ENCODE measurements around the gene ITIH3.

ITIH3 gene

DNA sequence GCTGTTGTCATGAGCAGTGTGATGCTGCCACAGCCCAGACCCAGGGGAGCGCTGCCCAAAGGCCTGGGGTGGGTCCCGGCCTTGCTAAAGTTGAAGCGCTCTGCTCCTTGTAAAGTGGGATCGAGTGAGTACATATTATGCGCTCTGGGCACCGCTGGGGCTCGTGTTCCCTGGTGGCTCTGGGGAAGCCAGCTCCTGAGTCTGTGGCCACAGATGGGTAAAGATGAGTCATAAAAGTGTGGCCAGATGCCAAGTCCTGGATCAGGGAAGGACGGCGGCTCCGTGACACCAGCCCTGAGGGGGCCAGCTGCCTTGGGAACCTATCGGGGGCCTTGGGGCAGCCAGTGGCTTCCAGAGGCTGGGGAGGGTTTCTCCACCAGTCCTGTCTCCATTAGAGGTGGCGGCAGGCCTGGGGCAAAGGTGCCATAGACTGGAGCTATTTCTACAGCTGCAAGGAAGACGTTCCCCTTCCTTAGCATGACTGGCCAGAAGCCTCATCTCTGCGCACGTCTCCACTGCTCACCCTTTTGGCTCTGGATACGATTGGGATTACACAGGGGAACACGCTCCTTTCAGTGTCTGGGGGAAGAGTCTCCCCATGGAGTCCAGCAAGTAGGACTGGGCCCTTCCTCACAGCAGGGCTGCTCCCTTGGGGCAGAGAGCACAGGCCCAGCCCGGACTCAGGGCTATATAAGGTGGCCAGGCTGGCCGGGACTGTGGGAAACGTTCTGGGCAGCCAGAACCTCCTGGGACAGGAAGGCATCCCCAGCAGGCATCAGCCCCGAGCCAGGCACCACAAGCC lies 37.1 kb downstream of the ITIH3 start:
- Histone ChIP-seq H3K4me2 (ENCODE audit: low read length) (no peak overlapping the region), H4K20me1 (ENCODE audit: control insufficient read depth, insufficient read depth, low read depth, low read length) (no peaks in the 10 kb centered on the region), H3F3A (ENCODE audit: control insufficient read depth, insufficient read depth) (no peaks in the 10 kb centered on the region), H3K9me2 (replicated peaks; ENCODE audit: control insufficient read depth, low read length) (no peaks in the 10 kb centered on the region), H3K79me2 (ENCODE audit: control insufficient read depth, low read length) (no peaks in the 10 kb centered on the region), H3K36me3 (ENCODE audit: control insufficient read depth, low read length) (no peaks in the 10 kb centered on the region), H3K4me1 (ENCODE audit: control insufficient read depth, low read length) (no peaks in the 10 kb centered on the region), H3K9me3 (ENCODE audit: control insufficient read depth, insufficient read depth, low read length) (no peaks in the 10 kb centered on the region), H3K4me3 (ENCODE audit: low read length) (no peak overlapping the region), H3K27ac (ENCODE audit: low read depth, low read length) (no peak overlapping the region), H3K27me3 (ENCODE audit: control insufficient read depth, low read length) (no peaks in the 10 kb centered on the region)
- TF ChIP-seq CTCF (IDR thresholded peaks at IDR 0.05; ENCODE audit: low read depth, low read length, poor library complexity, severe bottlenecking) (no peak), EZH2phosphoT487 (IDR thresholded peaks at IDR 0.05; ENCODE audit: borderline replicate concordance, low read length) (no peak)

- Histone ChIP-seq H3K9me3 (ENCODE audit: control insufficient read depth, insufficient read depth, low read length) (no peaks in the 10 kb centered on the region), H3K4me3 (ENCODE audit: low read length) (no peak overlapping the region), H3K4me2 (ENCODE audit: low read length) (no peak overlapping the region), H3F3A (ENCODE audit: control insufficient read depth, insufficient read depth) (no peaks in the 10 kb centered on the region), H3K36me3 (ENCODE audit: control insufficient read depth, low read length) (no peaks in the 10 kb centered on the region), H3K27me3 (ENCODE audit: control insufficient read depth, low read length) (no peaks in the 10 kb centered on the region), H3K9me2 (replicated peaks; ENCODE audit: control insufficient read depth, low read length) (no peaks in the 10 kb centered on the region), H3K79me2 (ENCODE audit: control insufficient read depth, low read length) (no peaks in the 10 kb centered on the region), H3K27ac (ENCODE audit: low read depth, low read length) (no peak overlapping the region), H4K20me1 (ENCODE audit: control insufficient read depth, insufficient read depth, low read depth, low read length) (no peaks in the 10 kb centered on the region), H3K4me1 (ENCODE audit: control insufficient read depth, low read length) (no peaks in the 10 kb centered on the region)
- TF ChIP-seq CTCF (IDR thresholded peaks at IDR 0.05; ENCODE audit: low read depth, low read length, poor library complexity, severe bottlenecking) (no peak), EZH2phosphoT487 (IDR thresholded peaks at IDR 0.05; ENCODE audit: borderline replicate concordance, low read length) (no peak)
These were observed 38.6 kb downstream of the ITIH3 start for GRCh38 chr3:52833202-52833601.

DNA sequence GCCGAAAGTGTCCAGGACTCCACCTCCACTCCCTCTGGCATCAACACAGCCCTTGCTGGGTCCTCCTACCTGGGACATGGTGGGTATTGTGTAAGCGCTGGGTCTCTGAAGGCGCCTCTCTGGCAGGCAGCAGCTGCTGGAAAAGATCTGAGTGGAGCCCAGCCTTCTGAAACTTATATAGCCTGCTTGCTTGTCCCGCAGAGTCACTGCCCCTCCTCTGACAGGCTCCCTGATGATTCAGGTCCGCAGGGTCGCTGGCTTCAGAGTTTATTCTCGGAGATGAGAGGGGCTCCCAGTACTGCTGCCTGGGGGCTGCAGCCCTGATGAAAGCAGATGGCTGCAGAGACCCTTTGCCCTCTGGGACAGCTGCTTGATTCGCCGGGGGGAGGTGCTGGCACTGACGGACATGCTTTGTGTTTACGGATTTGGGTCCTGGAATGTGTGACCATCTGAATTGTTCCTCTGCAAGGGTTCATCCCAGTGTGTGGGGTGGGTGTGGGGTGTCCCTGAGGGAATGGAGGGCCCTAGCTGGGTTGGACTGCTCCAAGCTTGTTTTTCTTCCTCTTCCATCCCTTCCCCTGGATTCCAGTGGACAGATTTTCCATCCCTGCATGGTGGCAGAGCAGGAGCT lies 40.4 kb downstream of the ITIH3 start, which contains the start of gene MUSTN1:
Gene MUSTN1, minus strand, starts transcription at position 149 of the 631 bp plus-strand sequence. Its CDS starts 71 bp downstream, at position 78.
- no peaks in the 10 kb centered on the region for H4K20me1 ChIP-seq (ENCODE audit: control insufficient read depth, insufficient read depth, low read depth, low read length)
- H3K27me3 ChIP-seq (ENCODE audit: control insufficient read depth, low read length) = no peaks in the 10 kb centered on the region
- no peaks in the 10 kb centered on the region for H3K9me3 ChIP-seq (ENCODE audit: control insufficient read depth, insufficient read depth, low read length)
- no peak within 1 kb of the TSS for H3K27ac ChIP-seq (ENCODE audit: low read depth, low read length)
- no peaks in the 10 kb centered on the region for H3K36me3 ChIP-seq (ENCODE audit: control insufficient read depth, low read length)
- H3K4me2 ChIP-seq (ENCODE audit: low read length) = no peak within 1 kb of the TSS
- no peaks in the 10 kb centered on the region for H3K4me1 ChIP-seq (ENCODE audit: control insufficient read depth, low read length)
- no peaks in the 10 kb centered on the region for H3K79me2 ChIP-seq (ENCODE audit: control insufficient read depth, low read length)
- no peak within 1 kb of the TSS for H3K4me3 ChIP-seq (ENCODE audit: low read length)
- TF ChIP-seq CTCF (IDR thresholded peaks at IDR 0.05; ENCODE audit: low read depth, low read length, poor library complexity, severe bottlenecking) (no peak), EZH2phosphoT487 (IDR thresholded peaks at IDR 0.05; ENCODE audit: borderline replicate concordance, low read length) (no peak)
- no peaks in the 10 kb centered on the region for H3K9me2 ChIP-seq (replicated peaks; ENCODE audit: control insufficient read depth, low read length)
- no peaks in the 10 kb centered on the region for H3F3A ChIP-seq (ENCODE audit: control insufficient read depth, insufficient read depth)

Measured in DOHH2 (cell line).